B cell (primary cell): ENCODE results near the gene ZNF527. TPM values are rescaled to one million over a fixed set of nuclear protein-coding genes. Genes with fewer than 3 reads are reported as not detected.

ENCODE experiments used
- ATAC-seq: fragments of 200-7000 bp; cut with Tn5 transposase; one replicate; pipeline ENCODE4 v1.10.0; 2021; ENCODE audit warnings: low read depth, mild to moderate bottlenecking, moderate number of reproducible peaks, moderate library complexity
- CTCF ChIA-PET: fragments of 350-600 bp; sonication (Branson Sonifier 250); formaldehyde crosslinking; loops from one replicate; lab custom pipeline; 2021; ENCODE audit warnings: antibody characterized with exemption, inconsistent platforms; lab: Charles Lee
- POLR2A ChIA-PET: fragments of 350-600 bp; sonication (Branson Sonifier 250); formaldehyde crosslinking; loops from one replicate; lab custom pipeline; 2021; ENCODE audit warnings: antibody characterized with exemption; lab: Charles Lee
- DNase-seq: peaks from one replicate; pipeline ENCODE4 v3.0.0; 2013
- H2AFZ ChIP-seq: 2 replicates; pipeline ENCODE4 v1.6.1; 2012; ENCODE audit warnings: mild to moderate bottlenecking, low read depth, low read length; ENCODE audit not compliant: insufficient read depth, poor library complexity, severe bottlenecking
- H3K27ac ChIP-seq, 2 donors: 1 replicate in 1 of 2; 2 replicates in 1 of 2; pipeline ENCODE4 v1.5.1; 2012 to 2013; ENCODE audit warnings: low read length in 2 of 2, mild to moderate bottlenecking in 2 of 2, moderate library complexity in 1 of 2
- H3K27me3 ChIP-seq, 4 experiments: fragments of 200-600 bp in 1 of 4; sonication (generic) in 1 of 4; replicated peaks in 1 of 4; 1 replicate in 2 of 4; 2 replicates in 2 of 4; pipeline versions ENCODE4 v1.6.1 to v1.7.0; 2013 to 2016; ENCODE audit warnings: low read length in 3 of 4, mild to moderate bottlenecking in 2 of 4, mixed read lengths in 1 of 4, moderate library complexity in 1 of 4; ENCODE audit not compliant: insufficient read depth in 4 of 4, control insufficient read depth in 3 of 4; ENCODE audit errors: control extremely low read depth in 1 of 4
- H3K36me3 ChIP-seq, 2 experiments: replicated peaks in 1 of 2; 1 replicate in 1 of 2; 2 replicates in 1 of 2; pipeline versions ENCODE4 v1.6.1 to v1.7.1; 2013; ENCODE audit warnings: low read length in 1 of 2; ENCODE audit not compliant: insufficient read depth in 2 of 2, control insufficient read depth in 1 of 2; ENCODE audit errors: control extremely low read depth in 1 of 2, extremely low read depth in 1 of 2
- H3K4me1 ChIP-seq, 2 donors: fragments of 200-600 bp in 1 of 2; sonication (generic) in 1 of 2; 1 replicate in 1 of 2; 2 replicates in 1 of 2; pipeline versions ENCODE4 v1.5.1 to v1.6.1; 2013 to 2017; ENCODE audit warnings: low read length in 2 of 2; ENCODE audit not compliant: control insufficient read depth in 2 of 2, insufficient read depth in 2 of 2
- H3K4me2 ChIP-seq: replicated peaks from 2 replicates; pipeline ENCODE3; 2012; ENCODE audit warnings: mild to moderate bottlenecking, low read depth, low read length; ENCODE audit not compliant: poor library complexity, severe bottlenecking
- H3K4me3 ChIP-seq, 5 experiments: fragments of 200-600 bp in 1 of 5; sonication (generic) in 1 of 5; 1 replicate in 3 of 5; 2 replicates in 2 of 5; pipeline versions ENCODE4 v1.5.1 to v1.7.0; 2011 to 2016; ENCODE audit warnings: low read length in 4 of 5, mild to moderate bottlenecking in 4 of 5, low read depth in 2 of 5, control low read depth in 1 of 5, moderate library complexity in 1 of 5; ENCODE audit not compliant: insufficient read depth in 1 of 5; ENCODE audit errors: control extremely low read depth in 1 of 5, extremely low read depth in 1 of 5
- H3K79me2 ChIP-seq: fragments of 200-600 bp; sonication (generic); one replicate; pipeline ENCODE4 v1.6.0; 2016; ENCODE audit warnings: low read length; ENCODE audit not compliant: control insufficient read depth, insufficient read depth
- H3K9ac ChIP-seq: fragments of 200-600 bp; sonication (generic); 2 replicates; pipeline ENCODE4 v1.6.1; 2017; ENCODE audit warnings: mild to moderate bottlenecking, low read length, moderate library complexity
- H3K9me3 ChIP-seq, 3 donors: one replicate each; pipeline versions ENCODE4 v1.6.1 to v1.7.1; 2013; ENCODE audit warnings: low read length in 2 of 3; ENCODE audit not compliant: control insufficient read depth in 2 of 3, insufficient read depth in 1 of 3; ENCODE audit errors: control extremely low read depth in 1 of 3
- H4K20me1 ChIP-seq: 2 replicates; pipeline ENCODE4 v1.6.0; 2012; ENCODE audit warnings: mild to moderate bottlenecking, low read length; ENCODE audit not compliant: insufficient read depth, control insufficient read depth, poor library complexity, severe bottlenecking
- H3K27ac Mint-ChIP-seq: one replicate; pipeline ENCODE4 v1.8.0; 2021; ENCODE audit warnings: mixed read lengths
- H3K27me3 Mint-ChIP-seq: one replicate; pipeline ENCODE4 v1.8.0; 2021; ENCODE audit warnings: mixed read lengths
- H3K4me1 Mint-ChIP-seq: one replicate; pipeline ENCODE4 v1.8.0; 2021; ENCODE audit warnings: mixed read lengths
- H3K4me3 Mint-ChIP-seq: one replicate; pipeline ENCODE4 v1.8.0; 2021; ENCODE audit warnings: mixed read lengths
- H3K9me3 Mint-ChIP-seq: one replicate; pipeline ENCODE4 v1.8.0; 2022; ENCODE audit warnings: mixed read lengths; ENCODE audit not compliant: insufficient read depth
- EZH2 ChIP-seq: IDR thresholded peaks from 2 replicates; pipeline ENCODE4 v1.6.1; 2012; ENCODE audit warnings: borderline replicate concordance, low read depth, mild to moderate bottlenecking, moderate library complexity, low read length; ENCODE audit not compliant: insufficient read depth, poor library complexity, severe bottlenecking
- WGBS: methylation state at CpG from one replicate; pipeline ENCODE4 v1.1.5; 2013; ENCODE audit warnings: missing lambda C conversion rate; ENCODE audit not compliant: insufficient coverage; 5-methylcytosine and 5-hydroxymethylcytosine counted together
- intact Hi-C: fragments of 100-400 bp; cut with micrococcal nuclease; formaldehyde crosslinking; loops from one replicate; pipeline ENCODE4 v1.10.0; 2022
- polyA plus RNA-seq: library from polyadenylated mRNA; depleted of rRNA; stranded (reverse); fragments of >200 nt; gene quantifications from 2 replicates; pipeline ENCODE4 v1.2.3, GENCODE V29; 2012
- total RNA-seq, 2 donors: library from RNA; stranded (reverse); fragments of 120-200 nt in 1 of 2; gene quantifications; 1 replicate in 1 of 2; 2 replicates in 1 of 2; pipeline versions ENCODE4 v1.2.3 to v1.2.4, GENCODE V29; 2013 to 2022
- TF ChIP-seq, protein P1 (sequence below): fragments of 200-600 bp; IDR thresholded peaks from one replicate; pipeline ENCODE4 v1.8.0; 2022; ENCODE audit warnings: antibody characterized with exemption, mild to moderate bottlenecking

The ZNF527 gene
- total and polyA plus RNA-seq, 2 donors (not counting 1 experiment from before 2014, with no cell fraction given) = 4.8 to 11.4 TPM

DNA sequence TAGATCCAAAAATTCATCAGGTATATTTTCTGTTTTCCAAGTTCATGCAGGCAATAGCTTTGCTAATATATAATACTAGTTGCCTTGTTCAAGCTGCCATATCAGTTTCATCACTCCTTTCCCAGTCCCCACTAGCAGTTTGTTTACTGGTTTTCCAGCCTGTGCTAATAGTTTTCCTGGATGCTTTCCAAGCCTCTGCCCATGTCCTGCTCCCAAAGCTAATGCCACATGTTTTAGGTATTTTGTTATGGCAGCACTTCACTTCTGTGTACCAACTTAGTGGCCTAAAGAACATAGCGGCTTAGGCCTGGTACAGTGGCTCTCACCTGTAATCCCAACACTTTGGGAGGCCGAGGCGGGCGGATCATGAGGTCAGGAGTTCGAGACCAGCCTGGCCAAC, 28.1 kb upstream of the ZNF527 start:
- no peak overlapping the region for H3K4me2 ChIP-seq
- H3K9me3 Mint-ChIP-seq = peaks cover 2% of the 10 kb centered on the region
- 100% methylated on average over 3 of the region's 5 CpGs for whole genome bisulfite sequencing
- ChIA-PET CTCF (no interaction called here), POLR2A (no interaction called here)
- H3K79me2 ChIP-seq = peaks cover 39% of the 10 kb centered on the region
- H3K27me3 ChIP-seq = no peaks in the 10 kb centered on the region
- H3K4me3 ChIP-seq = no peak overlapping the region
- H2AFZ ChIP-seq = no peak overlapping the region
- H3K27me3 Mint-ChIP-seq = no peaks in the 10 kb centered on the region
- TF ChIP-seq EZH2 = no peak
- TF ChIP-seq, protein P1, sequence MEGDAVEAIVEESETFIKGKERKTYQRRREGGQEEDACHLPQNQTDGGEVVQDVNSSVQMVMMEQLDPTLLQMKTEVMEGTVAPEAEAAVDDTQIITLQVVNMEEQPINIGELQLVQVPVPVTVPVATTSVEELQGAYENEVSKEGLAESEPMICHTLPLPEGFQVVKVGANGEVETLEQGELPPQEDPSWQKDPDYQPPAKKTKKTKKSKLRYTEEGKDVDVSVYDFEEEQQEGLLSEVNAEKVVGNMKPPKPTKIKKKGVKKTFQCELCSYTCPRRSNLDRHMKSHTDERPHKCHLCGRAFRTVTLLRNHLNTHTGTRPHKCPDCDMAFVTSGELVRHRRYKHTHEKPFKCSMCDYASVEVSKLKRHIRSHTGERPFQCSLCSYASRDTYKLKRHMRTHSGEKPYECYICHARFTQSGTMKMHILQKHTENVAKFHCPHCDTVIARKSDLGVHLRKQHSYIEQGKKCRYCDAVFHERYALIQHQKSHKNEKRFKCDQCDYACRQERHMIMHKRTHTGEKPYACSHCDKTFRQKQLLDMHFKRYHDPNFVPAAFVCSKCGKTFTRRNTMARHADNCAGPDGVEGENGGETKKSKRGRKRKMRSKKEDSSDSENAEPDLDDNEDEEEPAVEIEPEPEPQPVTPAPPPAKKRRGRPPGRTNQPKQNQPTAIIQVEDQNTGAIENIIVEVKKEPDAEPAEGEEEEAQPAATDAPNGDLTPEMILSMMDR = no peak
- H4K20me1 ChIP-seq = no peaks in the 10 kb centered on the region
- peaks cover 0 to 27% of the 10 kb centered on the region in 2 experiments for H3K36me3 ChIP-seq
- no peak for DNase-seq
- intact Hi-C loops = no loop called here
- H3K4me1 ChIP-seq = no peaks in the 10 kb centered on the region
- ATAC-seq = no peak
- no peaks in the 10 kb centered on the region for H3K9me3 ChIP-seq
- no peak overlapping the region for H3K9ac ChIP-seq
- no peak overlapping the region for H3K4me3 Mint-ChIP-seq
- no peak overlapping the region for H3K27ac Mint-ChIP-seq
- peaks cover 7% of the 10 kb centered on the region for H3K4me1 Mint-ChIP-seq
- H3K27ac ChIP-seq = no peak overlapping the region

DNA sequence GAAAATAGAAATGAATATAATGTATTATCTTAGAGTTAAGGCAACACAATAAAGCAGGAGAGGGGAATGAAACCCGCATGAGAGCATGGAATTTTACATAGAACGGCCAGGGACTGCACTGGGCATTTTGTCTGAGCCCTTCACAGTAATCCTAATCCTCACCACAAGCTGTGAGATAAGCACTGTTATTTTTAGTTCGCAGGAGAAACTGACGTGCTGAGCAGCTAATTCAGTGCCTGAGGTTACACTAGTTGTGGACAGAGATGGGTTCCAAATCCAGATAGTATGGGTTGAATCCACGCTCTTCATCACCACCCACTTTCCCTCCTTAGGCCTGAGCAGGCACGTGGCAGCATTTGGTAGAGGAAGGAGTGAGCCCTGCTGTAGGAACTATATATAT, 24.8 kb upstream of the ZNF527 start:
- intact Hi-C loops = no loop called here
- H4K20me1 ChIP-seq = no peaks in the 10 kb centered on the region
- no peak overlapping the region for H3K27ac ChIP-seq
- Mint-ChIP-seq H3K4me3 (no peak overlapping the region), H3K27ac (no peak overlapping the region), H3K4me1 (peaks cover 2% of the 10 kb centered on the region), H3K27me3 (no peaks in the 10 kb centered on the region), H3K9me3 (peaks cover 2% of the 10 kb centered on the region)
- WGBS = no CpG with 5 or more reads among the region's 6 CpGs
- no peak overlapping the region for H3K9ac ChIP-seq
- DNase-seq (no peak), ATAC-seq (no peak)
- no peak overlapping the region for H3K4me3 ChIP-seq
- no peaks in the 10 kb centered on the region for H3K27me3 ChIP-seq
- ChIA-PET CTCF (no interaction called here), POLR2A (no interaction called here)
- TF ChIP-seq EZH2 = no peak
- TF ChIP-seq, protein P1 = no peak
- H2AFZ ChIP-seq = no peak overlapping the region
- peaks cover 0 to 32% of the 10 kb centered on the region in 2 experiments for H3K36me3 ChIP-seq
- no peak overlapping the region for H3K4me2 ChIP-seq
- no peaks in the 10 kb centered on the region for H3K9me3 ChIP-seq
- H3K79me2 ChIP-seq = peaks cover 29% of the 10 kb centered on the region
- no peaks in the 10 kb centered on the region for H3K4me1 ChIP-seq
